GM18519 (cell line): ENCODE data around the gene KIF3C.
"Not testable (repeated sequence)": the region's sequence is repeated elsewhere in the genome, so short reads cannot be mapped to it uniquely, and the experiment has no call there.

Source experiments
- ATAC-seq: cut with Tn5 transposase; IDR thresholded peaks from one replicate; pipeline ENCODE4 v1.9.1; 2021; ENCODE audit warnings: mild to moderate bottlenecking, moderate library complexity; ENCODE audit not compliant: unreplicated experiment, low FRiP score

The KIF3C gene

GRCh38 chr2:25920786-25921415 is 61.4 kb downstream of the KIF3C start:
- no peak for ATAC-seq

GRCh38 chr2:25920336-25920735 is 62.0 kb downstream of the KIF3C start:
- ATAC-seq = no peak

- no peak for ATAC-seq
Observed at GRCh38 chr2:25917832-25918231, 64.5 kb downstream of the KIF3C start.

GRCh38 chr2:25917411-25917810 is 64.9 kb downstream of the KIF3C start:
- ATAC-seq = not testable (repeated sequence)

GRCh38 chr2:25915944-25916772 is 66.1 kb downstream of the KIF3C start:
- not testable (repeated sequence) for ATAC-seq

GRCh38 chr2:25915411-25915810 is 66.9 kb downstream of the KIF3C start:
- ATAC-seq = not testable (repeated sequence)

GRCh38 chr2:25913696-25913973 is 68.7 kb downstream of the KIF3C start:
- ATAC-seq = not testable (repeated sequence)

GRCh38 chr2:25912851-25913695 is 69.2 kb downstream of the KIF3C start:
- no peak for ATAC-seq

- not testable (repeated sequence) for ATAC-seq
Observed at GRCh38 chr2:25909574-25909973, 72.7 kb downstream of the KIF3C start.

GRCh38 chr2:25905126-25905525 is 77.2 kb downstream of the KIF3C start:
- no peak for ATAC-seq

GRCh38 chr2:25903216-25903776 is 79.0 kb downstream of the KIF3C start:
- ATAC-seq = no peak

- no peak for ATAC-seq
Observed at GRCh38 chr2:25899404-25899970, 82.8 kb downstream of the KIF3C start.

- no peak for ATAC-seq
Observed at GRCh38 chr2:25897506-25897905, 84.8 kb downstream of the KIF3C start.

- not testable (repeated sequence) for ATAC-seq
Observed at GRCh38 chr2:25896308-25896707, 86.0 kb downstream of the KIF3C start.

GRCh38 chr2:25895610-25896009 is 86.7 kb downstream of the KIF3C start:
- no peak for ATAC-seq

- ATAC-seq = no peak
Observed at GRCh38 chr2:25895018-25895417, 87.3 kb downstream of the KIF3C start.

- no peak for ATAC-seq
Observed at GRCh38 chr2:25894135-25894830, 88.0 kb downstream of the KIF3C start.

GRCh38 chr2:25891672-25892071 is 90.6 kb downstream of the KIF3C start:
- no peak for ATAC-seq

- no peak for ATAC-seq
Observed at GRCh38 chr2:25887624-25888242, 94.6 kb downstream of the KIF3C start.

GRCh38 chr2:25885933-25886332 is 96.4 kb downstream of the KIF3C start:
- ATAC-seq = no peak
